Karpas-422 (cell line): ENCODE data around the gene CLIP2. TPM values are rescaled to one million over a fixed set of nuclear protein-coding genes. Genes with fewer than 3 reads are reported as not detected.

Experiments used
- DNase-seq: peaks from one replicate; pipeline ENCODE4 v3.0.0-alpha.2; 2015
- H2AFZ ChIP-seq: fragments of 200-600 bp; sonication (generic); 2 replicates; pipeline ENCODE4 v1.6.1; 2014; ENCODE audit warnings: antibody characterized with exemption, low read length, mixed read lengths
- H3K27ac ChIP-seq: fragments of 200-600 bp; sonication (generic); 2 replicates; pipeline ENCODE4 v1.5.1; 2014; ENCODE audit warnings: mild to moderate bottlenecking, low read length, moderate library complexity
- H3K27me3 ChIP-seq: fragments of 200-600 bp; sonication (generic); 2 replicates; pipeline ENCODE4 v1.6.1; 2014; ENCODE audit warnings: low read length, mixed read lengths
- H3K36me3 ChIP-seq: fragments of 200-600 bp; sonication (generic); 2 replicates; pipeline ENCODE4 v1.6.1; 2014; ENCODE audit warnings: low read length, mixed read lengths; ENCODE audit not compliant: insufficient read depth
- H3K4me1 ChIP-seq: fragments of 200-600 bp; sonication (generic); 2 replicates; pipeline ENCODE4 v1.6.1; 2014; ENCODE audit warnings: mild to moderate bottlenecking, low read length, mixed read lengths
- H3K4me2 ChIP-seq: fragments of 200-600 bp; sonication (generic); 2 replicates; pipeline ENCODE4 v1.6.1; 2014; ENCODE audit warnings: low read length, low read depth, mild to moderate bottlenecking; ENCODE audit not compliant: poor library complexity, severe bottlenecking
- H3K4me3 ChIP-seq: fragments of 200-600 bp; sonication (generic); 2 replicates; pipeline ENCODE4 v1.5.1; 2014; ENCODE audit warnings: mild to moderate bottlenecking, antibody characterized with exemption, low read length, mixed read lengths
- H3K79me2 ChIP-seq: fragments of 200-600 bp; sonication (generic); 2 replicates; pipeline ENCODE4 v1.6.1; 2014; ENCODE audit warnings: mild to moderate bottlenecking, low read length, mixed read lengths
- H3K9ac ChIP-seq: fragments of 200-600 bp; sonication (generic); 2 replicates; pipeline ENCODE4 v1.6.0; 2014; ENCODE audit warnings: low read length
- H3K9me2 ChIP-seq: fragments of 200-600 bp; sonication (generic), shearing (Covaris generic); replicated peaks from 2 replicates; pipeline ENCODE4 v1.6.0; 2014; ENCODE audit warnings: mild to moderate bottlenecking, low read length, moderate library complexity; ENCODE audit not compliant: insufficient read depth
- H3K9me3 ChIP-seq: fragments of 300-700, 200-600 bp; sonication (generic); 2 replicates; pipeline ENCODE4 v1.6.1; 2014; ENCODE audit warnings: low read length, mixed read lengths
- H4K20me1 ChIP-seq: fragments of 200-600 bp; sonication (generic); 2 replicates; pipeline ENCODE4 v1.6.1; 2014; ENCODE audit warnings: mild to moderate bottlenecking, antibody characterized with exemption, low read length, low read depth; ENCODE audit not compliant: insufficient read depth
- total RNA-seq: library from RNA; depleted of rRNA; stranded (reverse); fragments of >200 nt; shearing (Covaris generic); gene quantifications from 2 replicates; pipeline ENCODE4 v1.2.3, GENCODE V29; 2014; ENCODE audit warnings: low replicate concordance

Gene CLIP2
- total RNA-seq, 1 experiment from 2014 or later: not detected

DNA sequence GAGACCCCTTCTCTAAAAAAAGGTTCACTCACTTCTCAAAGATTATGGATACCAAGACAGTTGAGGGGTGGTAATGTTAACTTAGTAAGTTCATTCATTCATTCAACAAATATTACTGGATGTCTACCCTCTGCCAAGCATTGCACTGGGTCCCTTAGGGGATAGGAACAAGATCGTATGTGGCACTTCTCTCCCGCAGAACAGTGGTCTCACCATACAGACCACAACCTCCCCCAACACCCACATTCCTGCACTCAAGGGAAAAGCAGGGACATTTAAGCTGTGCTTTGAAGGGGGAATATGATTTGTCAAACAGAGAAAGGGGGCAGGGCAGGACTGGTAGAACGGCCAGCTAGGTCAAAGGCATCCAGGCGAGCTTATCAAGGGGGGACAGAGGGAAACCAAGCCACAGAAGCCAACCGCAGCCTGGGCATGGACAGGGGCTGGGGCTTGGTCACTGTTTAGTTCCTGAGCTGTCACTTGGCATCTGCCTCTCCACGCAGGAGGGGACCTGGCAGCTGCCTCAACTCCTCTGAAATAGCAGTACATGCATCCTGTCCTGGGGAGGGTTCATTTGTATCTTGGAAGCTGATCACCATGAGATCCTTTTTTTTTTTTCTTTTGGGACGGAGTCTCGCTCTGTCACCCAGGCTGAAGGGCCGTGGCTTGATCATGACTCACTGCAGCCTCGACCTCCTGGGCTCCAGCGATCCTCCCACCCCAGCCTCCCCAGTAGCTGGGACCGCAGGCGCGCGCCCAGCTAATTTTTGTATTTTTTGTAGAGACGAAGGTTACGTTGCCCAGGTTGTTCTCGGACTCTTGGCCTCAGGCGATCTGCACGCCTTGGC is 949 bp upstream of the CLIP2 start:
- H3K9ac ChIP-seq: no peak overlapping the region
- no peak overlapping the region for H3K4me2 ChIP-seq
- H4K20me1 ChIP-seq: 0 out of 2 replicates have a peak, but pooled peaks cover 9% of the 10 kb centered on the region
- no peaks in the 10 kb centered on the region for H3K79me2 ChIP-seq
- peaks cover 3% of the 10 kb centered on the region; the same call in 1 of the 2 replicates for H3K4me1 ChIP-seq
- no peak overlapping the region for H3K27ac ChIP-seq
- no peaks in the 10 kb centered on the region for H3K27me3 ChIP-seq
- H3K9me2 ChIP-seq: no peaks in the 10 kb centered on the region
- no peak for DNase-seq
- no peaks in the 10 kb centered on the region for H3K9me3 ChIP-seq
- H3K36me3 ChIP-seq: no peaks in the 10 kb centered on the region
- no peak overlapping the region for H2AFZ ChIP-seq
- no peak overlapping the region for H3K4me3 ChIP-seq

- Histone ChIP-seq H2AFZ (no peak overlapping the region), H3K36me3 (no peaks in the 10 kb centered on the region), H3K9me2 (no peaks in the 10 kb centered on the region), H3K4me3 (no peak overlapping the region), H4K20me1 (0 out of 2 replicates have a peak, but pooled peaks cover 9% of the 10 kb centered on the region), H3K27me3 (no peaks in the 10 kb centered on the region), H3K9me3 (no peaks in the 10 kb centered on the region), H3K9ac (0 out of 2 replicates have a peak overlapping the region, but pooled peaks have one; percentile 27), H3K4me1 (peaks cover 3% of the 10 kb centered on the region; the same call in 1 of the 2 replicates), H3K4me2 (peak overlapping the region; percentile 45), H3K79me2 (no peaks in the 10 kb centered on the region), H3K27ac (no peak overlapping the region)
- no peak for DNase-seq
Measured at GRCh38 chr7:74289659-74290552, 699 bp downstream of the CLIP2 start.

DNA sequence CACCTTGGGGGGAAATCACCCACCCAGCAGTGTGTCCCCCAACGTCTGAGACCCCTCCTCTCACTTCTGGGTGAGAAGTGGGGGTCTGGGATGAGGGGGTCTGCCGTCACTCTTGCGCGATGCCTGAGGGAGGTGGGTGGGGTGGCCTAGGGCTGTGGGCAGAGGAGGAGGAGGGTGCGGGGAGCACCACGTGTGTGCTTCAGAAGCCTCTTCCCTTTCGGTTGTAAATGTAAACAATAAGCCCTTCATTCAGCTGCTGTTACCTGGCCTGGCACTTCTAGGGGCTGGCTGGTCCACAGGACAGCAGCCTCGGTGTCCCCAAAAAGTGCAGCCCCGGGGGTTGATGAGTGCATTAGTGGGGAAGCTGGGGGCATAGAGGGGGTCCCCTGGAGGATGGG is 1.3 kb downstream of the CLIP2 start:
- no peak overlapping the region for H3K27ac ChIP-seq
- H3K79me2 ChIP-seq: no peaks in the 10 kb centered on the region
- H3K36me3 ChIP-seq: no peaks in the 10 kb centered on the region
- DNase-seq: no peak
- H3K9me2 ChIP-seq: no peaks in the 10 kb centered on the region
- peaks cover 3% of the 10 kb centered on the region; the same call in 1 of the 2 replicates for H3K4me1 ChIP-seq
- no peak overlapping the region for H2AFZ ChIP-seq
- H3K9ac ChIP-seq: no peak overlapping the region
- H3K9me3 ChIP-seq: no peaks in the 10 kb centered on the region
- no peak overlapping the region for H3K4me2 ChIP-seq
- 0 out of 2 replicates have a peak, but pooled peaks cover 9% of the 10 kb centered on the region for H4K20me1 ChIP-seq
- H3K4me3 ChIP-seq: no peak overlapping the region
- no peaks in the 10 kb centered on the region for H3K27me3 ChIP-seq

DNA sequence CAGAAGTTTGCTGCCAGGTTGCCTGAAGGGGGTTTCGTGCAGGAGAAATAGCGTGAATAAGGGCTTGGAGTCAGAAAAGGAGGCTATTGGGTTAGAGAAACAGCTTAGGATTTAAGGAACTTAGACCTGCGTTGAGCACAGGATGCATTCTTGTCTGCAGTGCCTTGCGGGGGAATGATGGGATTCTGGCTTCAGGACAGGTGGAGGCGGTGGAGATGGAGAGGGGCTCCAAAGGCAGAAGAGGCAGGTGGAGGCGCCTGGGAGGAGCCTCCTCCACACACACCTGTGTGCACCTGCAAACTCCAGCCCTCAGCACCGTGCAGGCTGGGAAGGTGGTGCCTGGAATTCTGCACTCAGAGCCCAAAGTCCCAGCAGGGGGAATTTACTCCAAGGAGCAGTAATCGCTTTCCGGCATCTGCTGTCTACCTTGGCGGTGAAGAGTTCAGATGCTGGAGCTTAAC is 1.8 kb downstream of the CLIP2 start:
- H3K9ac ChIP-seq: no peak overlapping the region
- no peak overlapping the region for H2AFZ ChIP-seq

GRCh38 chr7:74291535-74291934 is 2.3 kb downstream of the CLIP2 start:
- Histone ChIP-seq H3K9ac (no peak overlapping the region), H2AFZ (no peak overlapping the region), H4K20me1 (0 out of 2 replicates have a peak, but pooled peaks cover 9% of the 10 kb centered on the region), H3K79me2 (no peaks in the 10 kb centered on the region), H3K9me3 (no peaks in the 10 kb centered on the region), H3K27ac (no peak overlapping the region), H3K4me3 (no peak overlapping the region), H3K27me3 (no peaks in the 10 kb centered on the region), H3K36me3 (no peaks in the 10 kb centered on the region), H3K4me2 (no peak overlapping the region), H3K9me2 (no peaks in the 10 kb centered on the region), H3K4me1 (peaks cover 3% of the 10 kb centered on the region; the same call in 1 of the 2 replicates)
- DNase-seq: no peak

More for the DNA sequence above, 1.8 kb downstream of the CLIP2 start:
- H3K27ac ChIP-seq: no peak overlapping the region
- no peak overlapping the region for H3K4me2 ChIP-seq
- peaks cover 3% of the 10 kb centered on the region; the same call in 1 of the 2 replicates for H3K4me1 ChIP-seq
- no peaks in the 10 kb centered on the region for H3K36me3 ChIP-seq
- no peaks in the 10 kb centered on the region for H3K9me2 ChIP-seq
- no peak for DNase-seq
- H3K27me3 ChIP-seq: no peaks in the 10 kb centered on the region
- H4K20me1 ChIP-seq: 0 out of 2 replicates have a peak, but pooled peaks cover 9% of the 10 kb centered on the region
- H3K9me3 ChIP-seq: no peaks in the 10 kb centered on the region
- no peak overlapping the region for H3K4me3 ChIP-seq
- H3K79me2 ChIP-seq: no peaks in the 10 kb centered on the region

GRCh38 chr7:74292757-74293576 is 3.8 kb downstream of the CLIP2 start:
- no peaks in the 10 kb centered on the region for H3K9me2 ChIP-seq
- H3K79me2 ChIP-seq: no peaks in the 10 kb centered on the region
- H3K27ac ChIP-seq: no peak overlapping the region
- no peak for DNase-seq
- peaks cover 3% of the 10 kb centered on the region; the same call in 1 of the 2 replicates for H3K4me1 ChIP-seq
- H3K4me2 ChIP-seq: no peak overlapping the region
- H3K36me3 ChIP-seq: no peaks in the 10 kb centered on the region
- no peak overlapping the region for H3K4me3 ChIP-seq
- no peak overlapping the region for H2AFZ ChIP-seq
- 0 out of 2 replicates have a peak, but pooled peaks cover 9% of the 10 kb centered on the region for H4K20me1 ChIP-seq
- no peak overlapping the region for H3K9ac ChIP-seq
- H3K27me3 ChIP-seq: no peaks in the 10 kb centered on the region
- no peaks in the 10 kb centered on the region for H3K9me3 ChIP-seq

GRCh38 chr7:74293577-74293908 is 4.3 kb downstream of the CLIP2 start:
- Histone ChIP-seq H3K79me2 (no peaks in the 10 kb centered on the region), H3K36me3 (no peaks in the 10 kb centered on the region), H3K4me1 (peaks cover 3% of the 10 kb centered on the region; the same call in 1 of the 2 replicates), H3K4me2 (no peak overlapping the region), H3K9ac (no peak overlapping the region), H3K4me3 (no peak overlapping the region), H3K9me2 (no peaks in the 10 kb centered on the region), H3K9me3 (no peaks in the 10 kb centered on the region), H2AFZ (no peak overlapping the region), H3K27ac (no peak overlapping the region), H3K27me3 (no peaks in the 10 kb centered on the region), H4K20me1 (0 out of 2 replicates have a peak, but pooled peaks cover 9% of the 10 kb centered on the region)
- no peak for DNase-seq
